Hematopoietic multipotent progenitor cell (in vitro differentiated cells): Measurements from ENCODE around the gene SPACA7. TPM values are rescaled to one million over a fixed set of nuclear protein-coding genes. Genes with fewer than 3 reads are reported as not detected.
"Not testable (repeated sequence)": the region's sequence is repeated elsewhere in the genome, so short reads cannot be mapped to it uniquely, and the experiment has no call there.

Source experiments
- DNase-seq, 3 donors: peaks; one replicate each; pipeline ENCODE4 v3.0.0-alpha.2; 2011 to 2015; ENCODE audit warnings: low read depth in 2 of 3, low spot score in 2 of 3
- total RNA-seq: library from RNA; depleted of rRNA; stranded (reverse); fragments of >200 nt; gene quantifications from one replicate; pipeline ENCODE4 v1.2.3, GENCODE V29; 2012

SPACA7 gene
- total RNA-seq, 1 donor, result not detected

GRCh38 chr13:112349681-112350080 is 26.5 kb upstream of the SPACA7 start:
- DNase-seq, result no peak

GRCh38 chr13:112350300-112350699 is 25.9 kb upstream of the SPACA7 start:
- DNase-seq, result no peak

GRCh38 chr13:112351825-112352224 is 24.3 kb upstream of the SPACA7 start:
- no peak for DNase-seq

GRCh38 chr13:112353856-112354255 is 22.3 kb upstream of the SPACA7 start:
- DNase-seq, result no peak

- no peak for DNase-seq
These were observed 21.6 kb upstream of the SPACA7 start for GRCh38 chr13:112354330-112355273.

- no peak for DNase-seq
These were observed 20.8 kb upstream of the SPACA7 start for GRCh38 chr13:112355274-112355838.

- DNase-seq, result no peak
These were observed 20.0 kb upstream of the SPACA7 start for GRCh38 chr13:112356190-112356589.

GRCh38 chr13:112358156-112358555 is 18.0 kb upstream of the SPACA7 start:
- no peak for DNase-seq

GRCh38 chr13:112362021-112362420 is 14.1 kb upstream of the SPACA7 start:
- no peak for DNase-seq

GRCh38 chr13:112363867-112364528 is 12.2 kb upstream of the SPACA7 start:
- no peak for DNase-seq

GRCh38 chr13:112366907-112367646 is 9.1 kb upstream of the SPACA7 start:
- no peak for DNase-seq

- no peak for DNase-seq
These were observed 7.3 kb upstream of the SPACA7 start for GRCh38 chr13:112368883-112369282.

GRCh38 chr13:112370311-112370710 is 5.8 kb upstream of the SPACA7 start:
- DNase-seq, result no peak

- no peak for DNase-seq
These were observed 1.9 kb upstream of the SPACA7 start for GRCh38 chr13:112374271-112374670.

GRCh38 chr13:112391746-112392145 is 15.6 kb downstream of the SPACA7 start:
- no peak for DNase-seq

- no peak for DNase-seq
These were observed 16.6 kb downstream of the SPACA7 start for GRCh38 chr13:112392719-112393118.

GRCh38 chr13:112395022-112395421 is 18.9 kb downstream of the SPACA7 start:
- DNase-seq, result not testable (repeated sequence)

- not testable (repeated sequence) for DNase-seq
These were observed 19.8 kb downstream of the SPACA7 start for GRCh38 chr13:112395941-112396340.

GRCh38 chr13:112397108-112397507 is 21.0 kb downstream of the SPACA7 start:
- DNase-seq, result no peak

GRCh38 chr13:112398347-112398746 is 22.2 kb downstream of the SPACA7 start:
- not testable (repeated sequence) for DNase-seq

GRCh38 chr13:112409828-112410227 is 33.7 kb downstream of the SPACA7 start:
- not testable (repeated sequence) for DNase-seq
